HEK293 (cell line): ENCODE results near the gene ESR1.

ENCODE experiments used
- CTCF ChIA-PET: fragments of 350-600 bp; formaldehyde crosslinking; extraction: SDS; loops from one replicate; lab custom pipeline; 2021; ENCODE audit warnings: antibody characterized with exemption; lab: Yijun Ruan, JAX
- POLR2A ChIA-PET: fragments of 300-600 bp; formaldehyde crosslinking; extraction: SDS; loops from one replicate; lab custom pipeline; 2020; ENCODE audit warnings: antibody characterized with exemption, inconsistent platforms; lab: Yijun Ruan, JAX
- H3K27ac ChIP-seq: fragments of 200-500 bp; sonication (Bioruptor generic); 2 replicates; pipeline ENCODE4 v1.5.1; 2014; ENCODE audit warnings: low read depth, low read length, control low read depth, inconsistent platforms; ENCODE audit errors: extremely low read depth
- H3K36me3 ChIP-seq, 2 experiments: fragments of 200-500 bp in 1 of 2; sonication (Bioruptor generic) in 1 of 2; 1 replicate in 1 of 2; 2 replicates in 1 of 2; pipeline ENCODE4 v1.5.1; 2014 to 2017; ENCODE audit warnings: inconsistent platforms in 2 of 2, low read length in 2 of 2; ENCODE audit not compliant: control insufficient read depth in 2 of 2, insufficient read depth in 1 of 2
- H3K4me1 ChIP-seq: fragments of 200-500 bp; sonication (Bioruptor generic); 2 replicates; pipeline ENCODE4 v1.5.1; 2014; ENCODE audit warnings: mild to moderate bottlenecking, low read length, inconsistent platforms; ENCODE audit not compliant: control insufficient read depth, insufficient read depth
- H3K4me3 ChIP-seq: 2 replicates; pipeline ENCODE4 v1.5.1; 2011; ENCODE audit warnings: low read depth, mild to moderate bottlenecking, control low read depth, low read length, moderate library complexity
- H3K9me3 ChIP-seq: fragments of 200-500 bp; sonication (Bioruptor generic); 2 replicates; pipeline ENCODE4 v1.5.1; 2014; ENCODE audit warnings: low read depth, low read length, inconsistent platforms; ENCODE audit not compliant: control insufficient read depth, insufficient read depth
- GLI4 ChIP-seq: fragments of 450-650 bp; formaldehyde crosslinking; IDR thresholded peaks from 2 replicates; pipeline ENCODE4 v1.5.1; 2016; ENCODE audit warnings: missing biosample characterization, missing genetic modification characterization
- KLF8 ChIP-seq: fragments of 450-650 bp; formaldehyde crosslinking; IDR thresholded peaks from 2 replicates; pipeline ENCODE4 v1.5.1; 2016; ENCODE audit warnings: missing biosample characterization, missing genetic modification characterization
- SP2 ChIP-seq: fragments of 450-650 bp; formaldehyde crosslinking; IDR thresholded peaks from 2 replicates; pipeline ENCODE4 v1.5.1; 2016; ENCODE audit warnings: missing biosample characterization, missing genetic modification characterization
- WT1 ChIP-seq: fragments of 450-650 bp; formaldehyde crosslinking; IDR thresholded peaks from 2 replicates; pipeline ENCODE4 v1.5.1; 2016; ENCODE audit warnings: missing biosample characterization, missing genetic modification characterization
- ZNF211 ChIP-seq: fragments of 450-650 bp; formaldehyde crosslinking; IDR thresholded peaks from 2 replicates; pipeline ENCODE4 v1.5.1; 2016; ENCODE audit warnings: low read depth, missing biosample characterization, missing genetic modification characterization
- ZNF302 ChIP-seq: fragments of 450-650 bp; formaldehyde crosslinking; IDR thresholded peaks from 2 replicates; pipeline ENCODE4 v1.5.1; 2016; ENCODE audit warnings: missing biosample characterization, missing genetic modification characterization, low read depth
- ZNF311 ChIP-seq: fragments of 450-650 bp; formaldehyde crosslinking; IDR thresholded peaks from 2 replicates; pipeline ENCODE4 v1.5.1; 2017; ENCODE audit warnings: missing biosample characterization, missing genetic modification characterization, borderline replicate concordance
- ZNF366 ChIP-seq: fragments of 450-650 bp; formaldehyde crosslinking; conservative IDR thresholded peaks from 2 replicates; pipeline ENCODE4 v1.5.1; 2016; ENCODE audit warnings: missing biosample characterization, missing genetic modification characterization
- ZNF426 ChIP-seq: fragments of 450-650 bp; formaldehyde crosslinking; IDR thresholded peaks from 2 replicates; pipeline ENCODE4 v1.5.1; 2017; ENCODE audit warnings: missing biosample characterization, missing genetic modification characterization, mild to moderate bottlenecking, inconsistent platforms, moderate library complexity
- ZNF544 ChIP-seq: fragments of 450-650 bp; formaldehyde crosslinking; IDR thresholded peaks from 2 replicates; pipeline ENCODE4 v1.5.0; 2017; ENCODE audit warnings: missing biosample characterization, missing genetic modification characterization
- ZNF548 ChIP-seq: fragments of 450-650 bp; formaldehyde crosslinking; IDR thresholded peaks from 2 replicates; pipeline ENCODE4 v1.5.1; 2016; ENCODE audit warnings: missing biosample characterization, missing genetic modification characterization
- ZNF664 ChIP-seq: fragments of 450-650 bp; formaldehyde crosslinking; IDR thresholded peaks from 2 replicates; pipeline ENCODE4 v1.5.1; 2016; ENCODE audit warnings: missing biosample characterization, missing genetic modification characterization
- ZNF670 ChIP-seq: fragments of 450-650 bp; formaldehyde crosslinking; IDR thresholded peaks from 2 replicates; pipeline ENCODE4 v1.5.1; 2016; ENCODE audit warnings: missing biosample characterization, missing genetic modification characterization, low read depth
- ZNF76 ChIP-seq: fragments of 450-650 bp; formaldehyde crosslinking; IDR thresholded peaks from 2 replicates; pipeline ENCODE4; 2016; ENCODE audit warnings: low read depth, missing biosample characterization, missing genetic modification characterization, borderline replicate concordance
- ZNF843 ChIP-seq: fragments of 450-650 bp; formaldehyde crosslinking; IDR thresholded peaks from 2 replicates; pipeline ENCODE4 v1.5.1; 2016; ENCODE audit warnings: missing biosample characterization, missing genetic modification characterization
- TF ChIP-seq, protein P1 (sequence below): fragments of 450-650 bp; formaldehyde crosslinking; IDR thresholded peaks from 2 replicates; pipeline ENCODE4 v1.5.1; 2016; ENCODE audit warnings: missing biosample characterization, missing genetic modification characterization
- TF ChIP-seq, protein P2 (sequence below): fragments of 450-650 bp; formaldehyde crosslinking; IDR thresholded peaks from 2 replicates; pipeline ENCODE4 v1.5.1; 2016; ENCODE audit warnings: missing biosample characterization, missing genetic modification characterization
- TF ChIP-seq, protein P3 (sequence below): fragments of 450-650 bp; formaldehyde crosslinking; IDR thresholded peaks from 2 replicates; pipeline ENCODE4 v1.5.1; 2016; ENCODE audit warnings: missing biosample characterization, missing genetic modification characterization
- TF ChIP-seq, protein P4 (sequence below): fragments of 450-650 bp; formaldehyde crosslinking; IDR thresholded peaks from 2 replicates; pipeline ENCODE4 v1.5.1; 2016; ENCODE audit warnings: missing biosample characterization, missing genetic modification characterization
- TF ChIP-seq, protein P5 (sequence below): fragments of 450-650 bp; formaldehyde crosslinking; IDR thresholded peaks from 2 replicates; pipeline ENCODE4 v1.5.1; 2017; ENCODE audit warnings: missing biosample characterization, mild to moderate bottlenecking, missing genetic modification characterization, moderate library complexity
- TF ChIP-seq, protein P6 (sequence below): fragments of 450-650 bp; formaldehyde crosslinking; IDR thresholded peaks from 2 replicates; pipeline ENCODE4 v1.5.1; 2017; ENCODE audit warnings: missing biosample characterization, missing genetic modification characterization

Gene ESR1

DNA sequence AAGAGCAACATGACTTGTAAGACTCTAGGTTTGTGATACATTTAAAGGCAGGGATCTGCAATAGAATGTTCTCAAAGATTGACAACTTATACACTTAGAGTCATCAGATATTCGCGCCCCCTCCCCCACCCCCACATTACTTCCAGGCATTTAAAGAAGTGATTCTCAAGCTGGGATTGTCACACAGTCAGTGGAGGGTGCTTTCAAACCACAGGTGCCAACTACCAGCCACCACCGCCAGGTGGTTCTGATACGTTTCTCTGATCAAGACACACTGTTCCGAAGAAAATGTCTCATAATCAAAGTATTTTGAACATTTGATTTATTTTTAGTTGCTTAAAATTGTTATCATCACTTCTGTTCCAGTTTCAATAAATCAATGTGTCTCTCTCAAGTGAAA is 357.5 kb downstream of the ESR1 start (continued):
- TF ChIP-seq, protein P1, sequence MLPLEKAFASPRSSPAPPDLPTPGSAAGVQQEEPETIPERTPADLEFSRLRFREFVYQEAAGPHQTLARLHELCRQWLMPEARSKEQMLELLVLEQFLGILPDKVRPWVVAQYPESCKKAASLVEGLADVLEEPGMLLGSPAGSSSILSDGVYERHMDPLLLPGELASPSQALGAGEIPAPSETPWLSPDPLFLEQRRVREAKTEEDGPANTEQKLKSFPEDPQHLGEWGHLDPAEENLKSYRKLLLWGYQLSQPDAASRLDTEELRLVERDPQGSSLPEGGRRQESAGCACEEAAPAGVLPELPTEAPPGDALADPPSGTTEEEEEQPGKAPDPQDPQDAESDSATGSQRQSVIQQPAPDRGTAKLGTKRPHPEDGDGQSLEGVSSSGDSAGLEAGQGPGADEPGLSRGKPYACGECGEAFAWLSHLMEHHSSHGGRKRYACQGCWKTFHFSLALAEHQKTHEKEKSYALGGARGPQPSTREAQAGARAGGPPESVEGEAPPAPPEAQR (tag by site-specific recombination) = no peak
- TF ChIP-seq, protein P2, sequence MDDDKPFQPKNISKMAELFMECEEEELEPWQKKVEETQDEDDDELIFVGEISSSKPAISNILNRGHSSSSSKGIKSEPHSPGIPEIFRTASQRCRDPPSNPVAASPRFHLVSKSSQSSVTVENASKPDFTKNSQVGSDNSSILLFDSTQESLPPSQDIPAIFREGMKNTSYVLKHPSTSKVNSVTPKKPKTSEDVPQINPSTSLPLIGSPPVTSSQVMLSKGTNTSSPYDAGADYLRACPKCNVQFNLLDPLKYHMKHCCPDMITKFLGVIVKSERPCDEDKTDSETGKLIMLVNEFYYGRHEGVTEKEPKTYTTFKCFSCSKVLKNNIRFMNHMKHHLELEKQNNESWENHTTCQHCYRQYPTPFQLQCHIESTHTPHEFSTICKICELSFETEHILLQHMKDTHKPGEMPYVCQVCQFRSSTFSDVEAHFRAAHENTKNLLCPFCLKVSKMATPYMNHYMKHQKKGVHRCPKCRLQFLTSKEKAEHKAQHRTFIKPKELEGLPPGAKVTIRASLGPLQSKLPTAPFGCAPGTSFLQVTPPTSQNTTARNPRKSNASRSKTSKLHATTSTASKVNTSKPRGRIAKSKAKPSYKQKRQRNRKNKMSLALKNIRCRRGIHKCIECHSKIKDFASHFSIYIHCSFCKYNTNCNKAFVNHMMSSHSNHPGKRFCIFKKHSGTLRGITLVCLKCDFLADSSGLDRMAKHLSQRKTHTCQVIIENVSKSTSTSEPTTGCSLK = no peak
- TF ChIP-seq ZNF76 (tag by site-specific recombination) (no peak), ZNF366 (tag by site-specific recombination) (no peak), ZNF311 (tag by site-specific recombination) (no peak), ZNF426 (tag by site-specific recombination) (no peak), KLF8 (no peak), ZNF548 (no peak)
- TF ChIP-seq, protein P3, sequence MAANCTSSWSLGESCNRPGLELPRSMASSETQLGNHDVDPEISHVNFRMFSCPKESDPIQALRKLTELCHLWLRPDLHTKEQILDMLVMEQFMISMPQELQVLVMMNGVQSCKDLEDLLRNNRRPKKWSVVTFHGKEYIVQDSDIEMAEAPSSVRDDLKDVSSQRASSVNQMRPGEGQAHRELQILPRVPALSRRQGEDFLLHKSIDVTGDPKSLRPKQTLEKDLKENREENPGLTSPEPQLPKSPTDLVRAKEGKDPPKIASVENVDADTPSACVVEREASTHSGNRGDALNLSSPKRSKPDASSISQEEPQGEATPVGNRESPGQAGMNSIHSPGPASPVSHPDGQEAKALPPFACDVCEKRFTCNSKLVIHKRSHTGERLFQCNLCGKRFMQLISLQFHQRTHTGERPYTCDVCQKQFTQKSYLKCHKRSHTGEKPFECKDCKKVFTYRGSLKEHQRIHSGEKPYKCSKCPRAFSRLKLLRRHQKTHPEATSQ (tag by site-specific recombination) = no peak
- TF ChIP-seq, protein P4, sequence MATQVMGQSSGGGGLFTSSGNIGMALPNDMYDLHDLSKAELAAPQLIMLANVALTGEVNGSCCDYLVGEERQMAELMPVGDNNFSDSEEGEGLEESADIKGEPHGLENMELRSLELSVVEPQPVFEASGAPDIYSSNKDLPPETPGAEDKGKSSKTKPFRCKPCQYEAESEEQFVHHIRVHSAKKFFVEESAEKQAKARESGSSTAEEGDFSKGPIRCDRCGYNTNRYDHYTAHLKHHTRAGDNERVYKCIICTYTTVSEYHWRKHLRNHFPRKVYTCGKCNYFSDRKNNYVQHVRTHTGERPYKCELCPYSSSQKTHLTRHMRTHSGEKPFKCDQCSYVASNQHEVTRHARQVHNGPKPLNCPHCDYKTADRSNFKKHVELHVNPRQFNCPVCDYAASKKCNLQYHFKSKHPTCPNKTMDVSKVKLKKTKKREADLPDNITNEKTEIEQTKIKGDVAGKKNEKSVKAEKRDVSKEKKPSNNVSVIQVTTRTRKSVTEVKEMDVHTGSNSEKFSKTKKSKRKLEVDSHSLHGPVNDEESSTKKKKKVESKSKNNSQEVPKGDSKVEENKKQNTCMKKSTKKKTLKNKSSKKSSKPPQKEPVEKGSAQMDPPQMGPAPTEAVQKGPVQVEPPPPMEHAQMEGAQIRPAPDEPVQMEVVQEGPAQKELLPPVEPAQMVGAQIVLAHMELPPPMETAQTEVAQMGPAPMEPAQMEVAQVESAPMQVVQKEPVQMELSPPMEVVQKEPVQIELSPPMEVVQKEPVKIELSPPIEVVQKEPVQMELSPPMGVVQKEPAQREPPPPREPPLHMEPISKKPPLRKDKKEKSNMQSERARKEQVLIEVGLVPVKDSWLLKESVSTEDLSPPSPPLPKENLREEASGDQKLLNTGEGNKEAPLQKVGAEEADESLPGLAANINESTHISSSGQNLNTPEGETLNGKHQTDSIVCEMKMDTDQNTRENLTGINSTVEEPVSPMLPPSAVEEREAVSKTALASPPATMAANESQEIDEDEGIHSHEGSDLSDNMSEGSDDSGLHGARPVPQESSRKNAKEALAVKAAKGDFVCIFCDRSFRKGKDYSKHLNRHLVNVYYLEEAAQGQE (tag by site-specific recombination) = no peak
- TF ChIP-seq, all 188 proteins: peak for 0

DNA sequence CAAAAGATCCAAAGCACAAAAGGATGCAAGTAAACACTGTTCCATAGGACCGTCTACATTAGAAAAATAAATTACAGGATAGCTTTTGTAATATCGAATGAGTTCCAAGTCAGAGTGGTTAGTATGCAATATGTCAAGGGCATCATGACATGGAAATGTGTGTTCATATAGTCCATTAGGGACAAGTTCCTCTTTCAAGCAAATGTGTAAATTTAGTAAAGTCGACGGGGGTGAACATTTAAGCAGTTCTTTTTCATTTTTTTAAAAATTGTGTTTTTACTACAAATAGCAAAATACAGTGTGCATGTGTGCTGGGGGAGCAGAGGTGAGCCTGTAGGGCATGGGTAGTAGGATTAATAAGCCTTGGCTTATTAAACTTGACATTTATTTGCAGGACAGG is 359.0 kb downstream of the ESR1 start:
- Histone ChIP-seq H3K4me3 (no peak overlapping the region), H3K27ac (no peak overlapping the region), H3K4me1 (no peaks in the 10 kb centered on the region), H3K9me3 (no peaks in the 10 kb centered on the region), H3K36me3 (peaks cover 0 to 4% of the 10 kb centered on the region in 2 experiments; a peak in 1 of 3 replicates)
- ChIA-PET POLR2A (no interaction called here), CTCF (interaction anchor here (0.6 kb wide), 1 partner anchor 10 kb away, joined by 3 read pairs; no protein-coding TSS in a partner anchor)
- TF ChIP-seq, protein P4 (tag by site-specific recombination) = no peak
- TF ChIP-seq ZNF211 (tag by site-specific recombination) = no peak
- no peak for TF ChIP-seq WT1 (tag by site-specific recombination)
- no peak for TF ChIP-seq ZNF544 (tag by site-specific recombination)
- TF ChIP-seq ZNF843 (tag by site-specific recombination) = no peak
- no peak for TF ChIP-seq ZNF670 (tag by site-specific recombination)
- TF ChIP-seq ZNF664 (tag by site-specific recombination) = no peak
- no peak for TF ChIP-seq SP2 (tag by site-specific recombination)
- TF ChIP-seq, protein P5, sequence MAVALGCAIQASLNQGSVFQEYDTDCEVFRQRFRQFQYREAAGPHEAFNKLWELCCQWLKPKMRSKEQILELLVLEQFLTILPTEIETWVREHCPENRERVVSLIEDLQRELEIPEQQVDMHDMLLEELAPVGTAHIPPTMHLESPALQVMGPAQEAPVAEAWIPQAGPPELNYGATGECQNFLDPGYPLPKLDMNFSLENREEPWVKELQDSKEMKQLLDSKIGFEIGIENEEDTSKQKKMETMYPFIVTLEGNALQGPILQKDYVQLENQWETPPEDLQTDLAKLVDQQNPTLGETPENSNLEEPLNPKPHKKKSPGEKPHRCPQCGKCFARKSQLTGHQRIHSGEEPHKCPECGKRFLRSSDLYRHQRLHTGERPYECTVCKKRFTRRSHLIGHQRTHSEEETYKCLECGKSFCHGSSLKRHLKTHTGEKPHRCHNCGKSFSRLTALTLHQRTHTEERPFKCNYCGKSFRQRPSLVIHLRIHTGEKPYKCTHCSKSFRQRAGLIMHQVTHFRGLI (tag by site-specific recombination) = no peak
- TF ChIP-seq, protein P6, sequence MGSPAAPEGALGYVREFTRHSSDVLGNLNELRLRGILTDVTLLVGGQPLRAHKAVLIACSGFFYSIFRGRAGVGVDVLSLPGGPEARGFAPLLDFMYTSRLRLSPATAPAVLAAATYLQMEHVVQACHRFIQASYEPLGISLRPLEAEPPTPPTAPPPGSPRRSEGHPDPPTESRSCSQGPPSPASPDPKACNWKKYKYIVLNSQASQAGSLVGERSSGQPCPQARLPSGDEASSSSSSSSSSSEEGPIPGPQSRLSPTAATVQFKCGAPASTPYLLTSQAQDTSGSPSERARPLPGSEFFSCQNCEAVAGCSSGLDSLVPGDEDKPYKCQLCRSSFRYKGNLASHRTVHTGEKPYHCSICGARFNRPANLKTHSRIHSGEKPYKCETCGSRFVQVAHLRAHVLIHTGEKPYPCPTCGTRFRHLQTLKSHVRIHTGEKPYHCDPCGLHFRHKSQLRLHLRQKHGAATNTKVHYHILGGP (tag by site-specific recombination) = no peak
- no peak for TF ChIP-seq GLI4
- TF ChIP-seq ZNF302 (tag by site-specific recombination) = no peak
